ENCODE results near the gene PDZD2.
"Not testable (repeated sequence)": the region's sequence is repeated elsewhere in the genome, so short reads cannot be mapped to it uniquely, and the experiment has no call there.

The PDZD2 gene

GRCh38 chr5:31725996-31726395, 87.1 kb downstream of the PDZD2 start:
- TF ChIP-seq GABPA (IDR thresholded peaks at IDR 0.05; ENCODE audit: low read depth) = no peak
- no peak for TF ChIP-seq REST (IDR thresholded peaks at IDR 0.05; ENCODE audit: insufficient replicate concordance, low read depth)
- no peak for TF ChIP-seq CTCF (IDR thresholded peaks at IDR 0.05; ENCODE audit: insufficient read depth, low read length)
- TF ChIP-seq SPI1 (IDR thresholded peaks at IDR 0.05; ENCODE audit: borderline replicate concordance, low read depth) = no peak
- no peak for TF ChIP-seq POLR2AphosphoS5 (IDR thresholded peaks at IDR 0.05; ENCODE audit: low read depth)
- Histone ChIP-seq H3K27me3 (ENCODE audit: insufficient read depth, poor library complexity, severe bottlenecking) (no peaks in the 10 kb centered on the region), H3K4me3 (replicated peaks; ENCODE audit: insufficient read depth, low read length) (no peak overlapping the region), H3K27ac (replicated peaks) (no peak overlapping the region)
- no peak for DNase-seq (ENCODE audit: low read depth in 1 of 2, low spot score in 1 of 2)

GRCh38 chr5:31726952-31727351, 88.0 kb downstream of the PDZD2 start:
- Histone ChIP-seq H3K27me3 (ENCODE audit: insufficient read depth, poor library complexity, severe bottlenecking) (no peaks in the 10 kb centered on the region), H3K4me3 (replicated peaks; ENCODE audit: insufficient read depth, low read length) (no peak overlapping the region), H3K27ac (replicated peaks) (no peak overlapping the region)
- DNase-seq (ENCODE audit: low read depth in 1 of 2, low spot score in 1 of 2) = no peak
- no peak for TF ChIP-seq SPI1 (IDR thresholded peaks at IDR 0.05; ENCODE audit: borderline replicate concordance, low read depth)
- no peak for TF ChIP-seq GABPA (IDR thresholded peaks at IDR 0.05; ENCODE audit: low read depth)
- no peak for TF ChIP-seq POLR2AphosphoS5 (IDR thresholded peaks at IDR 0.05; ENCODE audit: low read depth)
- TF ChIP-seq CTCF (IDR thresholded peaks at IDR 0.05; ENCODE audit: insufficient read depth, low read length) = no peak

- Histone ChIP-seq H3K4me3 (replicated peaks; ENCODE audit: insufficient read depth, low read length) (no peak overlapping the region), H3K27ac (replicated peaks) (no peak overlapping the region), H3K27me3 (ENCODE audit: insufficient read depth, poor library complexity, severe bottlenecking) (no peaks in the 10 kb centered on the region)
- TF ChIP-seq GABPA (IDR thresholded peaks at IDR 0.05; ENCODE audit: low read depth) = no peak
- no peak for DNase-seq (ENCODE audit: low read depth in 1 of 2, low spot score in 1 of 2)
These were observed 89.1 kb downstream of the PDZD2 start for GRCh38 chr5:31728039-31728438.

- not testable (repeated sequence) for H3K27me3 ChIP-seq (ENCODE audit: insufficient read depth, poor library complexity, severe bottlenecking); H3K4me3 ChIP-seq (replicated peaks; ENCODE audit: insufficient read depth, low read length); H3K27ac ChIP-seq (replicated peaks); DNase-seq (ENCODE audit: low read depth in 1 of 2, low spot score in 1 of 2)
These were observed 89.9 kb downstream of the PDZD2 start for GRCh38 chr5:31728806-31729205.

- no peaks in the 10 kb centered on the region for H3K27me3 ChIP-seq (ENCODE audit: insufficient read depth, poor library complexity, severe bottlenecking)
- no peak overlapping the region for H3K27ac ChIP-seq (replicated peaks)
- H3K4me3 ChIP-seq (replicated peaks; ENCODE audit: insufficient read depth, low read length) = no peak overlapping the region
- no peak for DNase-seq (ENCODE audit: low read depth in 1 of 2, low spot score in 1 of 2)
- no peak for TF ChIP-seq CTCF (IDR thresholded peaks at IDR 0.05; ENCODE audit: insufficient read depth, low read length)
- no peak for TF ChIP-seq POLR2AphosphoS5 (IDR thresholded peaks at IDR 0.05; ENCODE audit: low read depth)
- TF ChIP-seq SPI1 (IDR thresholded peaks at IDR 0.05; ENCODE audit: borderline replicate concordance, low read depth) = no peak
- TF ChIP-seq REST (IDR thresholded peaks at IDR 0.05; ENCODE audit: insufficient replicate concordance, low read depth) = no peak
- TF ChIP-seq GABPA (IDR thresholded peaks at IDR 0.05; ENCODE audit: low read depth) = no peak
These were observed 91.2 kb downstream of the PDZD2 start for GRCh38 chr5:31730139-31730538.

Measured in HL-60 (cell line).